KOPT-K1 (cell line): ENCODE data around the gene SLC25A47.
A peak's percentile ranks its signal among the peaks of the same experiment; 100 is the strongest.
"Not testable (repeated sequence)": the region's sequence is repeated elsewhere in the genome, so short reads cannot be mapped to it uniquely, and the experiment has no call there.

Source experiments
- H3K27ac ChIP-seq: fragments of 200-600 bp; sonication (generic); 2 replicates; pipeline ENCODE4 v1.5.1; 2016; ENCODE audit warnings: antibody characterized with exemption, mild to moderate bottlenecking, low read depth, low read length; ENCODE audit not compliant: poor library complexity, severe bottlenecking
- H3K36me3 ChIP-seq: fragments of 200-600 bp; sonication (generic); 2 replicates; pipeline ENCODE4 v1.5.1; 2017; ENCODE audit warnings: antibody characterized with exemption, mild to moderate bottlenecking, low read length, moderate library complexity; ENCODE audit not compliant: insufficient read depth
- H3K9me3 ChIP-seq: fragments of 200-600 bp; sonication (generic); 2 replicates; pipeline ENCODE4 v1.5.1; 2017; ENCODE audit warnings: antibody characterized with exemption, low read length, mild to moderate bottlenecking; ENCODE audit not compliant: insufficient read depth, poor library complexity, severe bottlenecking

SLC25A47 gene

DNA sequence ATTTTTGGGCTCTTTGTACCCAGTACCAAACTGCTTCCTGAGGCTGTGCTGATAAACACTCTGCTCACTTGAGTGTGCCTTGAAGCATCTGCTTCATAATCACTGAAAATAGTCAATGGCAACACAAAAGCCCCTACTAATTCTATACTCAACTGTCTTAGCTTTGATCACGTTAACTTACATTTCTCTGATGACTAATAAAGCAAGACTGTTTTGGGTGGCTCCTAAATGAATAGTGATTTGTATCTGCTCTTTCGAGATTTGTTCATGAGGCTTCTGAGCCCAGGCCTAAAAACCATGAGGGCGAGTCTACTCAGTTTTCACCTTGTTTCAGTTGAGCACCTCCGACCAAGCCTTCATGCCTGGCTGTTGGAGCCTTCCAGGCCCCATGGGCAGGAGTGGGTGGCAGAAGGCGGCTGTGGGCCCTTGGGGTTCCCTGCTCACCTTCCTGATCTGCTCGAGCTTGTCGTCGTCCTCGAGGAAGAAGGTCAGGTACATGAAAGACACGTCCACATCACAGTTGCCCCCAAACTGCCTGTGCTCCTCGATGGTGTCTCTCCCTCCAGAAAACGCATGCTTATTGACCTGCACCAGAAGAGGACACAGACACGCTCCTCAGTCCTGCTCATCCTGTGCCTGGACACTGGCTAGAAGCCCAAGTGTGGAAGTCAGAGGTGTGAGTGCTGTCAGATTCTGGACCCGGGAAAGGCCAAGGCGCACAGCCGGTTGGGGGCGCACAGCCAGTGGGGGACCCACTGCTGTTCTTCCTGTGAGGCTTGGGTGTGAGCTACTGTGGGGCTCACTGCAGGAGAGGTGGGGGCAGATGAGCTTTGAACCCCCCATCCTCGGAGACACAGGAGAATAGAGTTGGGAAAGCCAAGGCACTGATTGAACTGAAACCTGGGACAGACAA, 13.7 kb downstream of the SLC25A47 start:
- Histone ChIP-seq H3K36me3 (peaks cover 38% of the 10 kb centered on the region; the same call in 1 of the 2 replicates), H3K9me3 (no peaks in the 10 kb centered on the region), H3K27ac (no peak overlapping the region)

DNA sequence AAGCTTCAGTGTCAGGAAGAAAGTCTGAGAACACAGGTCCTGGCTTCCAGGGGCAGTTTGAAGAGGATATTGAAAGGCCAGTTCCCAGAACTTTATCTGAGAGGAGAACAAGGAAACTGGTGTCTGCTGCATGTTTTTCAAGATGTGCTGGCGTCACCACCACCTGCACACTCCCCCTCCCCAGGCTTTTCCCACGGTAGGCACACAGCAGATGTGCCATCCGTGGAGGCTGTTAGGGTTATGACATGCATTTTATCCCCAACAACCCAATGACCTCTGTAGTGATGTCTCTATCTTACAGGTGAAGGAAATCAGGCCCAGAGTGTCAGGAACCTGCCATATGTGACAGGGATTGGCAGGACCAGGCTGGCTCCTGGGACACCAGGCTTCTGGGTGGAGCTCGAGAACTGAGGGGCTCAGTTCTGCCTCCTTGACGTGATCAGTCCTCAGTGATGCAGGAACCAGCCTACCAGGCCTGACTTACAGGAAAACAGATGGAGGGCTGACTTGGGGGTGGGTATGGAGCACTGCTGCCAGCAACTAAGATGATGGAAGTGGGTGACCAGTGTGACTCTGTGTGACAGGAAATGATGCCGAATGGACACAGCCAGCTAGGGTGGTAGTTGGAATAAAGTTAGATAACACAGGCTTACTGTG, 16.8 kb downstream of the SLC25A47 start:
- Histone ChIP-seq H3K9me3 (no peaks in the 10 kb centered on the region), H3K27ac (peak overlapping the region; percentile 28), H3K36me3 (peaks cover 37% of the 10 kb centered on the region; the same call in 1 of the 2 replicates)

DNA sequence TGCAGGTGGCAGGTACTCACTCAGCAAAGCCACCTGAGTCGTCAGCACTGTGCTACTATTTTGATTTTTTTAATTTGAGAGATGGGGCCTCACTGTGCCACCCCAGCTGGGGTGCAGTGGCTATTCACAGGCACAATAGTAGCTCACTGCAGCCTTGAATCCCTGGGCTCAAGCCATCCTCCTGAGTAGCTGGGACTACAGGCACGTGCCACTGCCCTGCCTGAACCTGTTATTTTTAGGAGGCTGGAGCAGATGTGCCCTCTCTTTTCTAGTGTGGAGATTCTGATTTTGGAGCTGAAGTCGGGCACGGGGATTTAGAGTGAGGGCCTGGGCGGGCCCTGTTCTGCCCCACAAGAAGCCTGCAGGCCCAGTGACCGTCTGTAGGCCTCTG, 17.3 kb downstream of the SLC25A47 start:
- peaks cover 34% of the 10 kb centered on the region; the same call in 1 of the 2 replicates for H3K36me3 ChIP-seq
- no peaks in the 10 kb centered on the region for H3K9me3 ChIP-seq
- peak overlapping the region; percentile 28 for H3K27ac ChIP-seq

DNA sequence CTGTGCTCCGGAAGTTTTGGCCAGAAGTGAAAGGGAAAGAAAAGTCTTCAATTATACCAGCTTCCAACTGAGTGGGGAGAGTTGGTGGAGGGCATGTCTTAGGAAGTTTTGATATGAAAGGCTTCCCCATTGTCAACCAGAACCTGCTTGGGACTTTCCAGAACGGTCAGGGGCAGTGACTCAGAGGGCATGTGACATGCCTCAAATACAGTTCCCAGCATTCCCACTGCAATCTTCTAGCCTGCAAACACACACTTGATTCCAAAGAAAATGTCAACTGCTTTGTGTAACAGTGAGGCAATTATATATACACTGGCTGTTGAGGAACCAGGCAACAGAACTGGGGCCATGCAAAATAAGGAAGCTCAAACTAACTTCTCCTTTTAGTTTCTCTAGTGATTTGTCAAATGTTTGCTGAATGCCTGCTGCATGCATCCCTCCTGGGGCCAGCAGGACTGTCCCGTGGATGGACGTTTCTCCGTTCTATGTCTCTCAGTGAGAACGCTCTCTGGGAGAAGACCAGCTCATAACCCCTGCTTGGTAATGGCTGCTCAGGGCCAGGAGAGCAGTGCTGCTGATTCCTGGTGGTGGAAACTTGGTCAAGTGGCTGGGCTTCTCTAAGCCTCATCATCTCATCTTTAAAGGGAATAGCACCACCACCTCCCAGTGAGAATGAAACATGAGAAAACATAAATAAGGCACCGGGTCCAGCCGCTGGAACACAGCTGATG, 18.3 kb downstream of the SLC25A47 start:
- Histone ChIP-seq H3K9me3 (no peaks in the 10 kb centered on the region), H3K36me3 (peaks cover 36% of the 10 kb centered on the region; the same call in 1 of the 2 replicates), H3K27ac (no peak overlapping the region)

DNA sequence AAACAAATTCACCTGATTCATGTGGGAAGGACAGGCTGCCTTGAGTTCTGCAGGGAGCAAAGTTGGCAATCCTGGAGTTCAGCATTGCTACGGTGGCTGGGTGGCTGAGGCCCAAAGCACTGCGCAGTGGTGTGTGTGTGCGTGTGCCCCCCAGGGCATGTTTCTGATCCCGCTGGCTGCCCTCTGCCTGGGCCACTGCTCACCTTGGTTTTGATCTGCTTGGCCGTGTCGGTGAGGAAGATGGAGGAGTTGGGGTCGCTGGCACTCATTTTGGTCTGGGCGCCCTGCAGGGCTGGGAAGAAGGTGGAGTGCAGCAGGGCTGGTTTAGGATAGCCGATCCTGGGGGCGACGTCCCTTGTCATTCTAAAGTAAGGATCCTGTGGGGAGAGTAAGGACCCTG, 19.1 kb downstream of the SLC25A47 start:
- no peak overlapping the region for H3K27ac ChIP-seq

DNA sequence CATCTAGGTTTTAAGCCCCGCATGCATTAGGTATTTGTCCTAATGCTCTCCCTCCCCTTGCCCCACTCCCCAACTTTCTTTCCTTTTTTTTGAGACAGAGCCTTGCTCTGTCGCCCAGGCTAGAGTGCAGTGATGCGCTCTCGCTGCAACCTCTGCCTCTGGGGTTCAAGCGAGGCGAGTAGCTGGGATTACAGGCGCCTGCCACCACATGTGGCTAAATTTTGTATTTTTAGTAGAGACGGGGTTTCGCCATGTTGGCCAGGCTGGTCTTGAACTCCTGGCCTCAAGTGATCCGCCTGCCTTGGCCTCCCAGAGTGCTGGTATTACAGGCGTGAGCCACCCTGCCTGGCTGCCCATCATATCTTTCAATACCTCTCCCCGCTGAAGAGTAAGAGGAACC, 19.7 kb downstream of the SLC25A47 start:
- not testable (repeated sequence) for H3K9me3 ChIP-seq, H3K27ac ChIP-seq
- H3K36me3 ChIP-seq, result peaks cover 31% of the 10 kb centered on the region; the same call in 1 of the 2 replicates

More for the DNA sequence above, 19.1 kb downstream of the SLC25A47 start:
- Histone ChIP-seq H3K9me3 (no peaks in the 10 kb centered on the region), H3K36me3 (peaks cover 33% of the 10 kb centered on the region; the same call in 1 of the 2 replicates)

DNA sequence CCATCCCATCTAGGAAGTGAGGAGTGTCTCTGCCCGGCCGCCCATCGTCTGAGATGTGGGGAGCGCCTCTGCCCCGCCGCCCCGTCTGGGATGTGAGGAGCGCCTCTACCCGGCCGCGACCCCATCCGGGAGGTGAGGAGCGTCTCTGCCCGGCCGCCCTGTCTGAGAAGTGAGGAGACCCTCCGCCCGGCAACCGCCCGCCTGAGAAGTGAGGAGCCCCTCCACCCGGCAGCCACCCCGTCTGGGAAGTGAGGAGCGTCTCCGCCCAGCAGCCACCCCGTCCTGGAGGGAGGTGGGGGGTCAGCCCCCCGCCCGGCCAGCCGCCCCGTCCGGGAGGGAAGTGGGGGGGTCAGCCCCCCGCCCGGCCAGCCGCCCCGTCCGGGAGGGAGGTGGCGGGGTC, 21.5 kb downstream of the SLC25A47 start:
- H3K9me3 ChIP-seq, H3K27ac ChIP-seq: not testable (repeated sequence)
- H3K36me3 ChIP-seq, result peaks cover 38% of the 10 kb centered on the region; the same call in 1 of the 2 replicates

DNA sequence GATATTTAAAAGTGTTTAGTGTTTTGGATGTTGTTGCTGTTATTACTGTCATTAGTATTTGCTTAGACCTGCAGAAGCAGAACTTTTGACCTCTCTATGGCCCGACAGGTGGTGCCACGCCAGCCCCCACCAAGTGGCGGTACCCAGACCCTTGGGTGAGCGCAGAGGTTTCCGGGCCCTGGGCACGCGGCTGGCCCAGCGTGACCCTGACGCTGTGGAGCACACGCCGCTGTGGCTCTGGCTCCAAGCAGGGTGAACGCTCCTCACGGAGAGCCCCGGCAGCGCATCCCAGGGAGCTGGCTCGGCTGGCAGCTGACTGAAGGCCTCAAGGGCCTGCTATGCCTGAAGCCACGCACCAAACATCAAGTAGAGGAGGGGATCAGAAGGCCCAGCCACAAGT, 22.6 kb downstream of the SLC25A47 start:
- no peak overlapping the region for H3K27ac ChIP-seq
- H3K36me3 ChIP-seq, result peaks cover 33% of the 10 kb centered on the region; the same call in 1 of the 2 replicates
- no peaks in the 10 kb centered on the region for H3K9me3 ChIP-seq

DNA sequence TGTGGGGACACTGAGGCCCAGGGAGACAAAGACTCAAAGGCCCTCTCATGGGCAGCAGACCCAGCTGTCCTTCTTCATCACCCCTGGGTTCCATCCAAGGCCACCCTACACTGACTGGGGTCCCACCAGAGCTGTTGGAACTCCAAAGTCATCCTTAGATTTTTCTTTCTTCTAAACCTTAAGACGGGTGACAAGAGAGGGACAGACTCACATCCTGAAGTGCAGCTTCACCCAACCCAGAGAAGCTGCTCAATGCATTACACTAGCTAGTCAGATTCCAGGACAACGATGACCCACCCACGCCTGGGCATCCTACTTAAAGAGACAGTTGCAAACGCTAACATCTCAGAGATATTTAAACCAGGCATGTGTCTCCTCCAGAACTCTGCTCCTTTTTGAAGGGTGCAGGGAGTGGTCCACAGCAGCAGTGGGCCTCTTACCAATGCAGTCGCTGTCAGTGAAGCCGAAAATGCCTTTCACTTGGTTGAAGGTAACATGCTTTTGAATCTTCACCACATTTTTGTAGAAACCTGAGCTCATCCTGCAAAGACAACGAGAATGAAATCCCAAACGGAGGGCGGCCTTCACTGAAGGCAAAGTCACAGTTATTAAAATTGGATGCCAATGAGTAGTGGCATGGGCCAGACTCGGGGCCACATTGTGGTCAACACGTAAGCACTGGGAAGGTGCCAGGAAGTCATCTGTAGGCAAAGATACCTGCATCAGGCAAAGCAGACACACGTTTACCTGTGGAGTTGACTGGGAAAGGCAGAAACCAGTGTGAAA, 23.4 kb downstream of the SLC25A47 start:
- Histone ChIP-seq H3K9me3 (no peaks in the 10 kb centered on the region), H3K27ac (no peak overlapping the region), H3K36me3 (peaks cover 33% of the 10 kb centered on the region; the same call in 1 of the 2 replicates)

DNA sequence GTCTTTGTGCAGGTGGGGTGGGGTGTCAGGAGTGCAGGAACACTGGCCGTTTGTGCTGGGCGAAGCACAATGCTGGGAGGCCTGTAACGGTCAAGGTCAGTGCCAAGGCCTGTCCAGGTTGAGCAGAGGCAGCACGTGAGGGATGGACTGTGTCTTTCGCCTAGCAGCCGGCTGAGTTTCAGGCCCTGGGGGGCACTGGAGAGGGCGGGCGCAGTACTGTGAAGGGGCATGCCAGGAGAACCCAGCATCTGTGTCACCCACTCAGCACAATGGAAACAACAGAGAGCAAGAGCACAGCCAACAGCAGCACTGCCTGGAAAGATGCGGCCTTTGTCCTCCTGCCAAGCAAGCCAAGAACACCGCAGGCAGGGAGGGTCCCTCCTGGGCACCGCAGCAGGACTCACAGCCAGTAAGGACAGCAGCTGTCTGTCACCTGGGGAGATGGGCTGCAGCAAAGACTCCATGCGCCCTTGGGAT, 25.2 kb downstream of the SLC25A47 start:
- H3K36me3 ChIP-seq, result peaks cover 39% of the 10 kb centered on the region; the same call in 1 of the 2 replicates
- H3K9me3 ChIP-seq, result no peaks in the 10 kb centered on the region
- H3K27ac ChIP-seq, result no peak overlapping the region

DNA sequence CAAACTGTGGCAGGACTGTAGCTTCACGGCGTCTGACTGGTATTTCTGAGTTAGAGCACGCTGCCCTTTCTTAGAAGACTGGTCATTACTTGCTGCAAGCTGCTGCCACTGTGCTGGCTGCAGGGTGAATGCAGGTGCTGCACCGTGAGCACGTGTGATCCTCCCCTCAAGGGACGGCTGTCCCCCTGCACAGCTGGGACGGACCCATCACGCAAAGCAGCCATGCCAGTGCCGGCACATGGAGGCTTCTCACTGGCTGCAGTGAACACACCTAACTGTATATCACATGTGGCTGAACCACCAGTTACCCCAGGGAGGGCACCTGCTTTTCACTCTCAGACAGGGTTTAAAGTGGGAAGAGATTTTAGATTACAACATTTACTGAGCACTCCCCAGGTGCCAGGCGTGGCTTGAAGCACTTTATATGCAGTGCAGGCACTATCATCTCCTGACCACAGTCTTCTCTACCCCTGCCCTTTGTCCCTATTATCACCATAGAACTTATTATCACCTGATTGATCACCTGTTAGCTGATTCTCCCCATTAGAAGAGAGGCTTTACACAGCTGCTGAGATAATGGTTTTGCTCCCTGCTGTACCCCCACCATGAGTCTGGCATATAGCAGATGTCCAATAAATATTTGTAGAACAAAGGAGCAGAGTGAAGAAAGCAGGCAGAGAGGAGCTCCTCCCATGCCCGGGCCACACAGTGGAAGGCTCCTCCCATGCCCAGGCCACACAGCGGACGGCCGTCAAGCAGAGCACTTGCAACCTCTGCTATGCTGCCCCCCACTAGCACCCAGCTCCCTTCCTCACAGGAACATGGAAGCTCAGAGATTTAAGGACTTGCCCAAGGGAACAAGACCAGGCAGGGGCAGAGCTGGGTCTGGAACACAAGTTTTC, 25.9 kb downstream of the SLC25A47 start:
- Histone ChIP-seq H3K9me3 (no peaks in the 10 kb centered on the region), H3K36me3 (peaks cover 46% of the 10 kb centered on the region; the same call in 1 of the 2 replicates), H3K27ac (no peak overlapping the region)

DNA sequence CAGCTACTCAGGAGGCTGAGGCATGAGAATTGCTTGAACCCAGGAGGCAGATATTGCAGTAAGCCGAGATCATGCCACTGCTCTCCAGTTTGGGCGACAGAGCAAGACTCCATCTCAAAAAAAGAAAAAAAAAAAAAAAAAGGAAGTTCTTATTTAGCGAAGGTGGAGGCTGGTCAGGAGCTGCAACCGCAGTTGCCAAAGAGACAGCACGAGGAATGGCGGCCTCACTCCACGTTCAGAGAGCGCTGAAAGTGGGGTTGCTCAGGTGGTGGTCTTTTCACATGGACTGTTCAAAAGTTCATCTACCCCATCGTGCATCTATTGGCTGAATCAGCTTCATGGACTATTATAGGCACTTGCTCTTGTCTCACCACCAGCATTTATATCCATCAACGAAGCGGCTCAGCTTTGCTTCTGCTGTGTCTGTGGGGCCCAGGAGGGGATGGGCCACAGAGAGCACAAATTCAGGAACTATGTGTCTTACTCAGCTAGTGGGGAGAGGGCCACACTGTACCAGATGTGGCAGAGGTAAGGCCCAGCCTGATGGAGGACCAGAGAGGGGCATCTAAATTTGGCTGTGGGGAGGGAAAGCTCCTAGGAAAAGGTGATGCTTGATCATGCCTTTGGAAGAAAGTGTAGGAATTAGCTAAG, 27.3 kb downstream of the SLC25A47 start:
- no peaks in the 10 kb centered on the region for H3K9me3 ChIP-seq
- peaks cover 57% of the 10 kb centered on the region; the same call in 1 of the 2 replicates for H3K36me3 ChIP-seq
- no peak overlapping the region for H3K27ac ChIP-seq

DNA sequence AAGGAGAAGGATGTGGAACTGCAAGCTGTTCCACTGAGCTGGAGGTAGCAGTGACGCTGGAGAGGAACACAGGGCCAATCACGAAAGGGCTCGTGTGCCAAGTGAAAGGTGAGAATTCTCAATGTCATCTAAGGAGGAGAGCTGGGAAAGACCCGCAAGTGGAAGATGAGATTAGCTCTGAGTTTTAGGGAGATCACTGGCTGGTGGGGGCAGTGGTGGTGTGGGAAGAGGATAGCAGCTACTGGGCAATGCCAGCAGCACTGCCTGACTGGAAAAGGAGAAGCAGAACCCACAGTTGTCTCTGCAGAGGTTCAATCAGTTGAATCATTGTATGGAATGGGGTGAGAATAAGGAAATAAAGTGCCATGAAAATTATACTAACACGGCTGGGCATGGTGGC, 27.8 kb downstream of the SLC25A47 start:
- Histone ChIP-seq H3K27ac (no peak overlapping the region), H3K9me3 (no peaks in the 10 kb centered on the region), H3K36me3 (peaks cover 62% of the 10 kb centered on the region; the same call in 1 of the 2 replicates)
